GM12872 (cell line): ENCODE data around the gene SPTB.

Source experiments
- TF ChIP-seq, protein P1 (sequence below): IDR thresholded peaks from 3 replicates; pipeline ENCODE4 v1.5.1; 2011; ENCODE audit warnings: low read depth, mild to moderate bottlenecking, low read length, moderate library complexity; ENCODE audit not compliant: insufficient read depth

SPTB gene

DNA sequence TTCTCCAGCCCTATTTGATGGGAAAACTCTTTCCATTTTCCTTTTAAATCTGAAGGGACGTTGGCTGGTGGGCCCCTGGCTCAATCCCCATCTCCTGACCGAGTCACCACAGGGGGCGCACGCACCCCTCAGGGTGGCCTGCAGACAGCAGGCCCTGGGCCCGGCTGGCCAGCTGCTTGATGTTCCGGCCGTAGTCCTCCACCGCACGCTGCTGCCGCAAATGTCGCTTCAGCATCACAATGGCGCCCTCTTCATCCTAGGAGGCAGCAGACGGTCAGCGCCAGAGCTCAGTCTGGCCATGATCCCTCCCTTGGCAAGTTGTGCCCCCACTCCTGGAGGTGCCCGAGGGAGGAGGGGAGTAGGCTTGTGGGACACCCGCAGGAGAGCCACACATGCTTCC is 105.4 kb downstream of the SPTB start:
- TF ChIP-seq, protein P1, sequence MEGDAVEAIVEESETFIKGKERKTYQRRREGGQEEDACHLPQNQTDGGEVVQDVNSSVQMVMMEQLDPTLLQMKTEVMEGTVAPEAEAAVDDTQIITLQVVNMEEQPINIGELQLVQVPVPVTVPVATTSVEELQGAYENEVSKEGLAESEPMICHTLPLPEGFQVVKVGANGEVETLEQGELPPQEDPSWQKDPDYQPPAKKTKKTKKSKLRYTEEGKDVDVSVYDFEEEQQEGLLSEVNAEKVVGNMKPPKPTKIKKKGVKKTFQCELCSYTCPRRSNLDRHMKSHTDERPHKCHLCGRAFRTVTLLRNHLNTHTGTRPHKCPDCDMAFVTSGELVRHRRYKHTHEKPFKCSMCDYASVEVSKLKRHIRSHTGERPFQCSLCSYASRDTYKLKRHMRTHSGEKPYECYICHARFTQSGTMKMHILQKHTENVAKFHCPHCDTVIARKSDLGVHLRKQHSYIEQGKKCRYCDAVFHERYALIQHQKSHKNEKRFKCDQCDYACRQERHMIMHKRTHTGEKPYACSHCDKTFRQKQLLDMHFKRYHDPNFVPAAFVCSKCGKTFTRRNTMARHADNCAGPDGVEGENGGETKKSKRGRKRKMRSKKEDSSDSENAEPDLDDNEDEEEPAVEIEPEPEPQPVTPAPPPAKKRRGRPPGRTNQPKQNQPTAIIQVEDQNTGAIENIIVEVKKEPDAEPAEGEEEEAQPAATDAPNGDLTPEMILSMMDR: no peak

DNA sequence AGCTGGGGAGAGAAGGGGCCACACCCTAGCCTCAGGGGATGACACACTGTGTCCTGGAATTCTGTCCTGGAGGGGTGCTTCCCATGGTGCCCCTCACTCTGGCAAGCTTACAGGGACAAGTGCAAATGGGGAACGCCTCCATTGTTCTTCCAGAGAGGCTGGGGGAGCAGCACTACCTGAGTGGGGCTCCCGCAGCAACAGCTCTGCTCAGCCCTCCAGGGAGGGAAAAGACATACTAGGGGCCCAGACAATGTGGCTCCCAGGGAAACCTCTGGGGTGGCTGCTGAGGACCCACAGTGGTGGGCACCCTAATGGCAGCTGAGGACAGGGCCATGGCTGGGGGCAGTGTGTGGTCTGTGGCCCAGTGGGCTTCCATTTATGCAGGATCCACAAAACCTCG is 106.1 kb downstream of the SPTB start:
- TF ChIP-seq, protein P1: no peak

DNA sequence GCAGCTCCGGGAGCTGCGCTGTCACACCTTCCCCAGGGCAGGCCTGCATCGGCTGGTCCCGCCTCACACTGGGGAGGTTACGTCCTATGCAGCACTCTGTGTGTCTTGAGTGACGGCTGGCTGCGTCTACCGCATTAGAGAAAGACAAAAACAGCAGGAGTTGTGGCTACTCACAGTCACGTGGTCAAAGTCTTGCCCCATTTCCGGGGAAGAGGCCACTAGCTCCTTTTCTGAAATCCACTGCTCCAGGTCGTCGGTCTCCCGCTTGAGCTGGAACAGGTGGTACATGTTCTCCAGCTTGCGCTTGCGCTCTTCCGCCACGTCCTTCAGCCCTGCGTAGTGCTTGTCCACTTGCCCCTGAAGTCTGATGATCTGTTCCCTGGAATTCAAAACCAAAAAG is 106.7 kb downstream of the SPTB start:
- TF ChIP-seq, protein P1: no peak

DNA sequence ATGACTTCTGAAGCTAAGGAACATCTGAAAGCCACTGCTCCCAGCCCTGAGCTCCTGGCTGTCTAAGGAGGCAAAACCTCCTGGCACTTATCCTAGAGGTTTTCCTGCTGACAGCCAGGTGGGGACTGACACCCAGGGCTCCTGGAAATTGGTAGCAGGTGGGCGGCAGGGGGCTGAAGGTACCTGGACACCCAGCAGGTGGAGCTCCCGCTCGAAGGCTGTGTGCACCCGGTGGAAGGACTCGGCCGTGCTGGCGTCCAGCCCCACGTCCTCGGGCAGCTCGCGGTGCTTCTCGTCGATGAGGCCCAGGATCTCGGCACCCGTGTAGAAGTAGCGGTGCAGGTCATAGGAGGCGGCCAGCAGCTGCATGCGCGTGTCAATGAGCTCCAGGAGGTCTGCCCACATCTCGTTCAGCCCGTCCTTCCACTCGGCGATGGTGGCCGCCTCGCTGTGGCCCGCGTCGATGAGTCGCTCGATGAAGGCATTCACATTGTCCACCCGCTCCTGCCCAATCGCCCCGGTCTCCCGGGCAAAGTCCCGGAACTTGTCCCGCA is 107.2 kb downstream of the SPTB start:
- TF ChIP-seq, protein P1: 0 out of 3 replicates have a peak, but pooled peaks have one; percentile 7

DNA sequence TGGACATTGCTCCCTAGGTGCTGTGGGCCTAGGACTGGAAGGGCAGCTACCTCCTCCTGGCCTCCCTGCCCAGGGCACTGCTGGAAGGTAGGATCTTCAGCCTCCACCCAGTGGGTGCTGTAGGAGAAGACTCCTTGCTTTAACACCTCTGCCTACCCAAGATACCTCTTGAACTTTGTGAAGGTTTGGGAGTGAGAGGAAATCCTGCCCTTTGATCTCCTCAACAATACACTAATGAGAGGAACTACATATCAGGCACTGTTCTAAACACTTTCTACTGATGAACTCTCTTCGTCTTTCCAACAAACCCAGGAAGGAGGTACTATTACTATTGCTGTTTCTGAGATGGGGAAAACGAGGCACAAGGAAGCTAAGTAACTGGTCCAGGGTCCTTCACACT is 108.5 kb downstream of the SPTB start:
- TF ChIP-seq, protein P1: no peak

DNA sequence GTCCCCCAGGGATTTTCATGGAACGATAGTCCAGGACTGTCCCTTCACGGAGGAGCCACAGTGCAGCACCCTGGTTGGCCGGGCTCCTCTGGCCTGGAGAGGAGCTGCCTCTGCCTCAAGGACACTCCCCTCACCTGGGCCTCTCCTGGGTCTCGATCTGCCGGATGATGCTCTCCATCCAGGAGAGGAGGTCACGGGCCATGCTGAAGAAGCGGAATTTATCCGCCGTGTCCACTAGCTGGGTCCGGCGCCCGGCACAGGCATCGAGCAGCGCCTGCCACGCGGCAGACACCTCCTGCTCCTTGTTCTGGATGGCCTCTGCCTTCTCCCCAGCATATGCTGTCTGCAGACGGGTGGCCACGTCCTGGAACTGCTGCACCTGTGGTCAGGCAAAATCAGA is 109.0 kb downstream of the SPTB start:
- TF ChIP-seq, protein P1: no peak

DNA sequence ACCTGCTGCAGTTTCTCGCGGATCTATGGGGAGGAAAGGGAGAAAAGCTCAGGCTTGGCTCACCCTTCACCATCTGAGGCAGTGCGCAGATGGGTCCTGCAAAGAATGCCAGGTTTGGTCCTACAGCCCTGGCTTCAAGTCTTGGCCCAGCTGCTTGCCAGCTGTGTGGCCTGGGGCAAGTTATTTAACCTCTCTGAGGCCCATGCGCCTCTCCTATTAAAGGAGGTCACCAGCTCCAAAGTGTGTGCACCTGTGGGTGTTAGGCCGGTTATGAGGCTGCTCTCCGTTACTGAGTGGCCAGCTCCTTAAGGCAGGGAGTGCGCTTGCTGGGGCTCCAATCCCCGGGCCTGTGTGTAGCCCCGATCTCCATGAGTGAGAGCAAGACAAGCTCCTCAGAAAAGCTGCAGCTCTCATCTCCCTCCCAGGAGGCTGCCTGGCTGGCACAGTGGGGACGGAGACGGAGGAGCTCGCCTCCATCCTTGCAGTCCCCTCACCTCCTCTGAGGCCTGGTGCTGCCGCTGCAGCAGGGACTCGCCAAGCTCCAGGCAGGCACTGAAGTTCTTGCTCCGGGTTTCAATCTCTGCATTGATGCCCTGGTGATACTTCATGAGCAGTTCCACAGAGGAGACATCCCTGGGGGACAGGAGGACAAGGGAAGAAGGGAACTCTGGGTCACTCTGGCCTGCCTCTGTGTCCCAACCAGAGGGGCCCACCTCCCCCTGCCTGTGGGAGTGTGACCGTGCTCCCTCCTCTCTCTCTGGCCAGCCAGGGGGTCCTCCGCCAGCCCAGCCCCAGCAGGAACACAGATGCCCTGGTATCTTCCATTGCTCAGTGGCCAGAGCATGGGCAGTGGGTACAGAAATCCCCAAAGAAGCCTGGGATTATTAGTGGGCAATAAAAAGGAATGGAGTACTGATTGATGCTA is 110.3 kb downstream of the SPTB start:
- TF ChIP-seq, protein P1: no peak
